PFSK-1 (cell line): ENCODE results near the gene SATL1.

Experiments
- POLR2AphosphoS5 ChIP-seq: IDR thresholded peaks from 2 replicates; pipeline ENCODE4 v1.6.1; 2012; ENCODE audit warnings: low read depth, mild to moderate bottlenecking, control low read depth, low read length, moderate library complexity
- SIN3A ChIP-seq: IDR thresholded peaks from 2 replicates; pipeline ENCODE4 v1.6.1; 2012; ENCODE audit warnings: mild to moderate bottlenecking, low read length, moderate library complexity, borderline replicate concordance; ENCODE audit not compliant: insufficient read depth
- TAF1 ChIP-seq: IDR thresholded peaks from 2 replicates; pipeline ENCODE4 v1.6.1; 2012; ENCODE audit warnings: low read length, control low read depth, borderline replicate concordance; ENCODE audit not compliant: insufficient read depth
- TF ChIP-seq, protein P1 (sequence below), 2 experiments: IDR thresholded peaks; 2 replicates each; pipeline versions ENCODE4 v1.6.1 to v1.8.0; 2011 to 2012; ENCODE audit warnings: low read depth in 2 of 2, low read length in 2 of 2, control low read depth in 1 of 2, inconsistent platforms in 1 of 2, mild to moderate bottlenecking in 1 of 2, moderate library complexity in 1 of 2; ENCODE audit not compliant: insufficient read depth in 1 of 2

- TF ChIP-seq, protein P1, sequence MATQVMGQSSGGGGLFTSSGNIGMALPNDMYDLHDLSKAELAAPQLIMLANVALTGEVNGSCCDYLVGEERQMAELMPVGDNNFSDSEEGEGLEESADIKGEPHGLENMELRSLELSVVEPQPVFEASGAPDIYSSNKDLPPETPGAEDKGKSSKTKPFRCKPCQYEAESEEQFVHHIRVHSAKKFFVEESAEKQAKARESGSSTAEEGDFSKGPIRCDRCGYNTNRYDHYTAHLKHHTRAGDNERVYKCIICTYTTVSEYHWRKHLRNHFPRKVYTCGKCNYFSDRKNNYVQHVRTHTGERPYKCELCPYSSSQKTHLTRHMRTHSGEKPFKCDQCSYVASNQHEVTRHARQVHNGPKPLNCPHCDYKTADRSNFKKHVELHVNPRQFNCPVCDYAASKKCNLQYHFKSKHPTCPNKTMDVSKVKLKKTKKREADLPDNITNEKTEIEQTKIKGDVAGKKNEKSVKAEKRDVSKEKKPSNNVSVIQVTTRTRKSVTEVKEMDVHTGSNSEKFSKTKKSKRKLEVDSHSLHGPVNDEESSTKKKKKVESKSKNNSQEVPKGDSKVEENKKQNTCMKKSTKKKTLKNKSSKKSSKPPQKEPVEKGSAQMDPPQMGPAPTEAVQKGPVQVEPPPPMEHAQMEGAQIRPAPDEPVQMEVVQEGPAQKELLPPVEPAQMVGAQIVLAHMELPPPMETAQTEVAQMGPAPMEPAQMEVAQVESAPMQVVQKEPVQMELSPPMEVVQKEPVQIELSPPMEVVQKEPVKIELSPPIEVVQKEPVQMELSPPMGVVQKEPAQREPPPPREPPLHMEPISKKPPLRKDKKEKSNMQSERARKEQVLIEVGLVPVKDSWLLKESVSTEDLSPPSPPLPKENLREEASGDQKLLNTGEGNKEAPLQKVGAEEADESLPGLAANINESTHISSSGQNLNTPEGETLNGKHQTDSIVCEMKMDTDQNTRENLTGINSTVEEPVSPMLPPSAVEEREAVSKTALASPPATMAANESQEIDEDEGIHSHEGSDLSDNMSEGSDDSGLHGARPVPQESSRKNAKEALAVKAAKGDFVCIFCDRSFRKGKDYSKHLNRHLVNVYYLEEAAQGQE (IDR thresholded peaks at IDR 0.05; ENCODE audit: insufficient read depth in 1 of 2, low read depth in 2 of 2, low read length in 2 of 2): no peak
- TF ChIP-seq TAF1 (no peak), POLR2AphosphoS5 (no peak), SIN3A (no peak)
Observed at GRCh38 chrX:85108165-85108564, 135.4 kb downstream of the SATL1 start.
